ENCODE data around the gene ADRM1. TPM values are rescaled to one million over a fixed set of nuclear protein-coding genes. Genes with fewer than 3 reads are reported as not detected.

Gene ADRM1
- total RNA-seq, 4 donors from 2014 or later: 97.7 to 164 (median 111) TPM

- ATAC-seq (ENCODE audit: low FRiP score): no peak
These were observed 5.9 kb upstream of the ADRM1 start for GRCh38 chr20:62296724-62297448.

GRCh38 chr20:62297449-62298227 lies 5.2 kb upstream of the ADRM1 start:
- no peak for TF ChIP-seq CTCF (IDR thresholded peaks at IDR 0.05)
- DNase-seq (ENCODE audit: low spot score): no peak
- ATAC-seq (ENCODE audit: low FRiP score): no peak

More at GRCh38 chr20:62296724-62297448, 5.9 kb upstream of the ADRM1 start:
- no peak for DNase-seq (ENCODE audit: low spot score)
- TF ChIP-seq CTCF (IDR thresholded peaks at IDR 0.05): no peak

- no peak for TF ChIP-seq CTCF (IDR thresholded peaks at IDR 0.05)
- DNase-seq (ENCODE audit: low spot score) (no peak), ATAC-seq (ENCODE audit: low FRiP score) (no peak)
These were observed 4.1 kb upstream of the ADRM1 start for GRCh38 chr20:62298577-62299249.

GRCh38 chr20:62299666-62300236 lies 3.0 kb upstream of the ADRM1 start:
- DNase-seq (ENCODE audit: low spot score) (no peak), ATAC-seq (ENCODE audit: low FRiP score) (no peak)
- TF ChIP-seq CTCF (IDR thresholded peaks at IDR 0.05): no peak

- DNase-seq (ENCODE audit: low spot score): no peak
- no peak for ATAC-seq (ENCODE audit: low FRiP score)
- no peak for TF ChIP-seq CTCF (IDR thresholded peaks at IDR 0.05)
These were observed 2.5 kb upstream of the ADRM1 start for GRCh38 chr20:62300319-62300718.

- DNase-seq (ENCODE audit: low spot score): no peak
- no peak for TF ChIP-seq CTCF (IDR thresholded peaks at IDR 0.05)
- ATAC-seq (ENCODE audit: low FRiP score): no peak
These were observed 1.6 kb upstream of the ADRM1 start for GRCh38 chr20:62301111-62301668.
